ENCODE results near the gene AGPAT3.

AGPAT3 gene

GRCh38 chr21:43942201-43942600 lies 77.2 kb downstream of the AGPAT3 start:
- Histone ChIP-seq H3K4me3 (ENCODE audit: severe bottlenecking) (no peak overlapping the region), H3K27me3 (ENCODE audit: insufficient read depth, poor library complexity, severe bottlenecking) (no peaks in the 10 kb centered on the region), H3K36me3 (ENCODE audit: low read depth) (no peaks in the 10 kb centered on the region), H3K4me1 (ENCODE audit: insufficient read depth, poor library complexity, severe bottlenecking) (peaks cover 3% of the 10 kb centered on the region), H3K27ac (ENCODE audit: poor library complexity, severe bottlenecking) (no peak overlapping the region), H3K9me3 (ENCODE audit: severe bottlenecking) (no peaks in the 10 kb centered on the region)
- no peak for DNase-seq (ENCODE audit: low spot score)
- no peak for TF ChIP-seq CTCF (IDR thresholded peaks at IDR 0.05; ENCODE audit: poor library complexity, severe bottlenecking)
- no peak for ATAC-seq (ENCODE audit: low read depth)

- no peak for ATAC-seq (ENCODE audit: low read depth)
- no peak for DNase-seq (ENCODE audit: low spot score)
- no peaks in the 10 kb centered on the region for H3K27me3 ChIP-seq (ENCODE audit: insufficient read depth, poor library complexity, severe bottlenecking)
- no peak overlapping the region for H3K4me3 ChIP-seq (ENCODE audit: severe bottlenecking)
- no peak overlapping the region for H3K27ac ChIP-seq (ENCODE audit: poor library complexity, severe bottlenecking)
- peaks cover 3% of the 10 kb centered on the region for H3K4me1 ChIP-seq (ENCODE audit: insufficient read depth, poor library complexity, severe bottlenecking)
- no peak for TF ChIP-seq CTCF (IDR thresholded peaks at IDR 0.05; ENCODE audit: poor library complexity, severe bottlenecking)
- no peaks in the 10 kb centered on the region for H3K9me3 ChIP-seq (ENCODE audit: severe bottlenecking)
- H3K36me3 ChIP-seq (ENCODE audit: low read depth): no peaks in the 10 kb centered on the region
Measured at GRCh38 chr21:43942621-43943020, 77.6 kb downstream of the AGPAT3 start.

GRCh38 chr21:43943512-43944077 lies 78.6 kb downstream of the AGPAT3 start:
- no peaks in the 10 kb centered on the region for H3K9me3 ChIP-seq (ENCODE audit: severe bottlenecking)
- no peak overlapping the region for H3K4me3 ChIP-seq (ENCODE audit: severe bottlenecking)
- H3K27ac ChIP-seq (ENCODE audit: poor library complexity, severe bottlenecking): no peak overlapping the region
- DNase-seq (ENCODE audit: low spot score) (no peak), ATAC-seq (ENCODE audit: low read depth) (no peak)
- no peak for TF ChIP-seq CTCF (IDR thresholded peaks at IDR 0.05; ENCODE audit: poor library complexity, severe bottlenecking)
- no peaks in the 10 kb centered on the region for H3K36me3 ChIP-seq (ENCODE audit: low read depth)
- no peaks in the 10 kb centered on the region for H3K27me3 ChIP-seq (ENCODE audit: insufficient read depth, poor library complexity, severe bottlenecking)
- H3K4me1 ChIP-seq (ENCODE audit: insufficient read depth, poor library complexity, severe bottlenecking): peaks cover 3% of the 10 kb centered on the region

GRCh38 chr21:43944078-43944633 lies 79.1 kb downstream of the AGPAT3 start:
- ATAC-seq (ENCODE audit: low read depth) (no peak), DNase-seq (ENCODE audit: low spot score) (no peak)
- Histone ChIP-seq H3K27ac (ENCODE audit: poor library complexity, severe bottlenecking) (no peak overlapping the region), H3K36me3 (ENCODE audit: low read depth) (no peaks in the 10 kb centered on the region), H3K4me3 (ENCODE audit: severe bottlenecking) (no peak overlapping the region), H3K4me1 (ENCODE audit: insufficient read depth, poor library complexity, severe bottlenecking) (peaks cover 3% of the 10 kb centered on the region), H3K27me3 (ENCODE audit: insufficient read depth, poor library complexity, severe bottlenecking) (no peaks in the 10 kb centered on the region), H3K9me3 (ENCODE audit: severe bottlenecking) (peaks cover 1% of the 10 kb centered on the region)
- no peak for TF ChIP-seq CTCF (IDR thresholded peaks at IDR 0.05; ENCODE audit: poor library complexity, severe bottlenecking)

GRCh38 chr21:43944757-43945156 lies 79.7 kb downstream of the AGPAT3 start:
- Histone ChIP-seq H3K36me3 (ENCODE audit: low read depth) (no peaks in the 10 kb centered on the region), H3K27me3 (ENCODE audit: insufficient read depth, poor library complexity, severe bottlenecking) (no peaks in the 10 kb centered on the region), H3K4me1 (ENCODE audit: insufficient read depth, poor library complexity, severe bottlenecking) (peaks cover 3% of the 10 kb centered on the region), H3K4me3 (ENCODE audit: severe bottlenecking) (no peak overlapping the region), H3K9me3 (ENCODE audit: severe bottlenecking) (peaks cover 2% of the 10 kb centered on the region), H3K27ac (ENCODE audit: poor library complexity, severe bottlenecking) (no peak overlapping the region)
- ATAC-seq (ENCODE audit: low read depth) (peak; percentile 38; the same call in 1 of the 3 replicates), DNase-seq (ENCODE audit: low spot score) (no peak)
- no peak for TF ChIP-seq CTCF (IDR thresholded peaks at IDR 0.05; ENCODE audit: poor library complexity, severe bottlenecking)

All from RWPE2 (cell line).